ENCODE data around the gene TLR8. TPM values are rescaled to one million over a fixed set of nuclear protein-coding genes. Genes with fewer than 3 reads are reported as not detected.

Gene TLR8
- polyA plus RNA-seq, 1 of the 3 experiments (the other 2 are of a cell fraction): not detected

GRCh38 chrX:12920990-12921389, 14.6 kb downstream of the TLR8 start:
- 11% methylated on average over 8 of the region's 8 CpGs for WGBS (ENCODE audit: low lambda C conversion rate)

GRCh38 chrX:12921886-12922598, 15.6 kb downstream of the TLR8 start:
- no peak for DNase-seq
- POLR2A ChIA-PET: no interaction called here

More at GRCh38 chrX:12920990-12921389, 14.6 kb downstream of the TLR8 start:
- DNase-seq: no peak
- Histone ChIP-seq H3K9me2 (no peaks in the 10 kb centered on the region), H3K9ac (no peak overlapping the region), H3K27ac (ENCODE audit: low read depth in 2 of 2, low read length in 1 of 2) (no peak overlapping the region), H3K4me1 (ENCODE audit: control insufficient read depth in 1 of 2, insufficient read depth in 2 of 2, low read depth in 1 of 2, low read length in 1 of 2) (no peaks in the 10 kb centered on the region), H3K27me3 (ENCODE audit: insufficient read depth) (peaks cover 33% of the 10 kb centered on the region; the same call in 1 of the 2 replicates), H3K4me2 (no peak overlapping the region), H3K4me3 (ENCODE audit: low read depth in 2 of 2, low read length in 1 of 2) (no peak overlapping the region), H2AFZ (ENCODE audit: low read depth) (no peak overlapping the region), H3F3A (replicated peaks; ENCODE audit: insufficient read depth) (no peaks in the 10 kb centered on the region), H3K9me3 (no peaks in the 10 kb centered on the region), H3K79me2 (ENCODE audit: insufficient read depth) (no peaks in the 10 kb centered on the region), H4K20me1 (ENCODE audit: insufficient read depth) (no peaks in the 10 kb centered on the region), H3K36me3 (replicated peaks in 1 of 2; ENCODE audit: control insufficient read depth in 1 of 2, insufficient read depth in 2 of 2, low read length in 1 of 2) (no peaks in the 10 kb centered on the region)
- ChIA-PET CTCF (no interaction called here), POLR2A (no interaction called here)
- no peak for TF ChIP-seq RXRA (IDR thresholded peaks at IDR 0.05; ENCODE audit: borderline replicate concordance, low read depth)
- no peak for TF ChIP-seq JUND (IDR thresholded peaks at IDR 0.05)
- TF ChIP-seq MAX (IDR thresholded peaks at IDR 0.05; ENCODE audit: low read depth): no peak
- TF ChIP-seq EP300 (IDR thresholded peaks at IDR 0.05; ENCODE audit: borderline replicate concordance in 1 of 2, low read depth in 1 of 2, low read length in 1 of 2): no peak
- no peak for TF ChIP-seq RCOR1 (IDR thresholded peaks at IDR 0.05; ENCODE audit: low read length)

More at GRCh38 chrX:12921886-12922598, 15.6 kb downstream of the TLR8 start:
- WGBS (ENCODE audit: low lambda C conversion rate): 47% methylated on average over 10 of the region's 10 CpGs
- Histone ChIP-seq H3K79me2 (ENCODE audit: insufficient read depth) (no peaks in the 10 kb centered on the region), H4K20me1 (ENCODE audit: insufficient read depth) (no peaks in the 10 kb centered on the region), H3K27ac (ENCODE audit: low read depth in 2 of 2, low read length in 1 of 2) (no peak overlapping the region), H2AFZ (ENCODE audit: low read depth) (no peak overlapping the region), H3K9me3 (no peaks in the 10 kb centered on the region), H3K27me3 (ENCODE audit: insufficient read depth) (peaks cover 23% of the 10 kb centered on the region; the same call in 1 of the 2 replicates), H3K4me2 (no peak overlapping the region), H3K36me3 (replicated peaks in 1 of 2; ENCODE audit: control insufficient read depth in 1 of 2, insufficient read depth in 2 of 2, low read length in 1 of 2) (no peaks in the 10 kb centered on the region), H3K9ac (no peak overlapping the region), H3K9me2 (no peaks in the 10 kb centered on the region), H3F3A (replicated peaks; ENCODE audit: insufficient read depth) (no peaks in the 10 kb centered on the region), H3K4me1 (ENCODE audit: control insufficient read depth in 1 of 2, insufficient read depth in 2 of 2, low read depth in 1 of 2, low read length in 1 of 2) (no peaks in the 10 kb centered on the region), H3K4me3 (ENCODE audit: low read depth in 2 of 2, low read length in 1 of 2) (no peak overlapping the region)
- CTCF ChIA-PET: interaction anchor here (0.5 kb wide), 1 partner anchor 107 kb away, joined by 3 read pairs; no protein-coding TSS in a partner anchor
- TF ChIP-seq CTCF (IDR thresholded peaks at IDR 0.05): no peak
- TF ChIP-seq MXI1 (IDR thresholded peaks at IDR 0.05; ENCODE audit: low read depth, low read length): no peak
- TF ChIP-seq ZBTB33 (IDR thresholded peaks at IDR 0.05; ENCODE audit: borderline replicate concordance, low read depth): no peak

All from SK-N-SH (cell line).